ENCODE measurements around the gene PKP1.

Gene PKP1

DNA sequence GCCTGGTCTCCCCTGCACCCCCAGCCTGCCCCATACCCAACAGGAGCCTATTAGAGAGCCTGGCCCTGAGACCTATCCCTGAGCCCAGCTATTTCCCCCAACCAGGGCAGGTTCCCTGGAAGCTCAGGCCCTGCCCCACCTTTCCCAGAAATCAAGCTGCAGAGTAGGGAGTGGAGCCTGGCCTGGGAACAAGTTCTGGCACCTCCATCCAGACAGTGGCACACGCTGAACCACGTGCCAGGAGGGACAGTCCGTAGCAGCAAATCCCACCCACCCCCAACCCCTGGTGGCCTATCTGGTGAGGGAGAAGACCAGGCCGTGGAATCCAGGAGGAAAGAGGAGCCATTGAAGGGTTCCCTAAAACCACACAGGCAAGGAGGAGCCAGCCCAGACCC lies 71.6 kb downstream of the PKP1 start:
- no peak for DNase-seq

DNA sequence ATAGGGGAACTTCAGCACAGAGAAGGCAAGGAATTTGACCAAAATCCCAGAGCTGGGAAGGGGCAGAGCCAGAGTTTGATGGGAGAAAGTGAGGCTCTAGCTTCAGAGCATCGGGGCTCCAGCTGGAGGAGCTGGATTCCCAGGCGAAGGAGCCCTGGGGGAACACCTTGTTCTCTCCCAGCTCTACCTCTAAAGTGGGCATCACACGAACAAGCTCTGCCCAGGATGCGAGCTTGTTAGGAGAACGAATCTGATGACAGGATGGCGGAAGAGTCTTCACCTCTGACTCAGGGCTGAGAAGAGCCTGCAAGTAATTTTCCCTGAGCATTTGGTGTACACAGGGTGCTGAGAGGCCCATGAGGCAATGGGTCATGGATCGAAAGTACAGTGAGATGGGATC lies 72.2 kb downstream of the PKP1 start:
- no peak for DNase-seq

DNA sequence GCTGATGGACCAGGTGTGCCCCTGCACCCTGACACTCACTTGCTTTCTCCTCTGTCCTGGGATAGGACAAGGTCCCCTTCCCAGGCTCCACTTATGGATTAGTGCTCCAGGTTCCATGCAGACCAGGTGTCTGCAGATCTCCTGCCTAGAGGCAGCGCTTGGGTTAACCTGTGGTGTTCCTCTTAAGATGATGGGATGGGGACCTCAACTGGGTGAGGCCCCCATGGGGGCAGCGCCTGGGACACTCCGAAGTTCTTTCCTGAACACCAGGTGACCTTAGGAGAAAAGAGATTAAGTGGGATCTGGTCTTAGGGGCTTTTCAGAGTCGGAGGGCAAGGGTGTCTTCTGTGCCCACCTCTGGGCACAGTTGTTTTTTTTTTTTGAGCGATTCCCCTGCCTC lies 72.9 kb downstream of the PKP1 start:
- DNase-seq = no peak

DNA sequence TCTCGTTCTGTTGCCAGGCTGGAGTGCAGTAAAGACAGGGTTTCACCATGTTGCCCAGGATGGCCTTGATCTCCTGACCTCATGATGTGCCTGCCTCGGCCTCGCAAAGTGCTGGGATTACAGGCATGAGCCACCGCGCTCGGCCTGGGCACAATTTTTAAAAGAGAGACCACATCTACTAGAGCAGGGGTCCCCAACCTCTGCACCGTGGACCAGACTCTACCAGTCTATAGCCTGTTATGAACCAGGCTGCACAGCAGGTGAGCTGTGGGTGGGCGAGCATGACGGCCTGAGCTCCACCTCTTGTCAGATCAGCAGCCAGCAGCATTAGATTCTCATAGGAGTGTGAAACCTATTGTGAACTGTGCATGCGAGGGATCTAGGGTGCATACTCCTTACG lies 73.4 kb downstream of the PKP1 start:
- no peak for DNase-seq

DNA sequence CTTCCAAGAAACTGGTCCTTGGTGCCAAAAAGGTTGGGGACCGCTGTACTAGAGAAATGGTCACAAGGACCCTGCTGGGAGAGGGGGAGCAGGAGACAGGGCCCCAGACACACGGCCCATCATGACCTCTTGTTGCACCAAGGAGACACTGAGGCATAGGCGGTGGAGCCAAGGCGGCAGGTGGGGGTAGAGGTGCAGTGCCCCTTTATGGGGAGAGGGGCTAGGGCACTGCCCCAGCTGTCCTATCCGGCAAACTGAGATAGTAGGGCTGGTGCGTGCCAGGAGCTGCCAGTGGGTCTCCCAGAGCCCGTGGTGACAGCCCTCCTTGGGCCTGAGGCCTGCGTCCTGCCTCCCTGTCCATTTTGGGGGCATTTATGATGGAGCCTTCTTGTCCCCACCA lies 73.9 kb downstream of the PKP1 start:
- no peak for DNase-seq

DNA sequence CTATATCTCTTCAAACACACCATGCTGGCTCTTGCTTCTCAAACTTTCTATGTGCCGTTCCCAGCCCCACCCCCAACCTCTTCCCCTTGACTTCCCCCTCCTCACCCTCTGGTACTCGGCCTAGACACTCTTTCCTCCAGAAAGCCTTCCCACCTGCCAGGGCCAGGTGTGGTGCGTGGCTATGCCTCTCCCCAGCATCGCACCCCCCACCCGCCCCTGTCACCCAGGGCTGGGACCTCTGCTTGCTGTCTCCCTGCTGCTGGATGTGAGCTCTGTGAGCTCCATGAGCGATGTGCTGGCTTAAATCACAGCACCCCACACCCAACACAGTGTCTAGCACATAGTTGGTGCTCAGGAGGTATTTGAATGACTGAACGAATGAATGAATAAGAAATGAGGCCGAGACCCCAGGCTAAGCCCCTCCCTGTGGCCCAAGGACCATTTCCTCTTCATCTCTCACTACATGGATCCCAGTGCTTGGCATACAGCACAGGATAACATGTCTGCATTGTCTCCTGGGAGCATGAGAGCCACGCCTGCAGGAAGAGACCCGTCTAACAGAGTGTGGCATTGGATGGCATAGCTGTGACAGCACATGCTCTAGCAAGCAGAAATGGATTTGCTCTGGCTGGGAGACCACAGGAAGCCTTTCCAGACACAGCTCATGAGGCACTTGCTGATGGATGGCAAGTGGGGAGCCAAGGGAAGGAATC lies 74.5 kb downstream of the PKP1 start:
- no peak for DNase-seq

DNA sequence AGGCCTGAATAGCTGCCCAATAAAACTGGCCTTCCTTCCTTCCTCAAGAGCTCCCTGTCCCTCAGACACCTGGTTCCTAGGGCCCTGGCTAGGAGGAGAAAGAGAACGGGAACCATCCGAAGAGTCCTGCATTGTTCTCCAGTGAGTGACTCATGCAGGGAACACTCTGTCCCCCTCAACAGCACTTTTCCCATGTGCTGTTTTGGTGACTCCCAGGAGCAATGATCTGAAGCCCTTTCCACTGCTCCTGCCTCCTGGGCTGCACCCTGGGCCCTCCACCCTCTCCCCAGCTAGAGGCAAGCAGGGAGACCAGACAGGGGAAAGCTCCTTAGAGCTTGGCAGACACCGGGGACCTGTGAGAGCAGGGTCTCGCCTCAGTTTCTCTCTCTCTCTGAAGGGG lies 75.3 kb downstream of the PKP1 start:
- no peak for DNase-seq

DNA sequence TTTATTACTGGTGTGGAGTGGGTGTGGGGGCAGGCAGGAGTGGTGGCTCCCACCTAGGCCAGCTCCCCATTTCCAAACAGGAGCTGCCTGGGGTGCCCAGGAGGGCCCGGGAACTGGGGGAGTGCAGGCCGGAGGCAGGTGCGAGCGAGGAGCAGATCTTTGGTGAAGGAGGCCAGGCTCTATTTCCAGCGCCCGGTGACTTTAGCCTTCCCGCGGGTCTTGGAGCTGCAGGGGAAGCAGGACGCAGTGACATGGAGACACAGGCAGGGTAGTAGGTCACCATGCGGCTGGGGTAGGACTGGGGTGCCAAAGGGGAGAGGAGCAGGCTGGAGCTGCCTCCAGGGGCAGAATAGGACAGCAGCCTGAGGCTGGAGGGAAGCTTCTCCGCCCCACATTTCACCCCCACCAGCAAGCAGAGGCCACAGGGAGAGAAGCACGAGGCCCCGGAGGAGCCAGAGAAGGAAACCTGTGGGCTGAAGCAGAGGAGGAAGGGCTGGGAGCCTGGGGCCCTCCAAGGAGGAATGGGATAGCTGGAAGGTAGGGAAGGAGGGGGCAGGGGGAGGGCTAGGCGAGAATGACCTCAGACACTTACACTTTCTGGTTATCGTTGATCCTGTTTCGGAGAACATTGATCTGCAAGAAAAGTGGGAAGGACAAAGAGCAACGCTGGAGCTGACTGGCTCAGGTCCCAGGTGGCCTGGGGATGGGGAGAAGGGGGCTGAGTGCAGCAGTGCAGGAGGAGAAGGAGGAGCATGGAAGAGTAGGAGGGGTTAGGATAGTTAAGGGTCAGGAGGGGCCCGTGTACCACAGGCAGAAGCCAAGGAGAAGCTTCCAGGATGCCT lies 75.9 kb downstream of the PKP1 start:
- DNase-seq = no peak

DNA sequence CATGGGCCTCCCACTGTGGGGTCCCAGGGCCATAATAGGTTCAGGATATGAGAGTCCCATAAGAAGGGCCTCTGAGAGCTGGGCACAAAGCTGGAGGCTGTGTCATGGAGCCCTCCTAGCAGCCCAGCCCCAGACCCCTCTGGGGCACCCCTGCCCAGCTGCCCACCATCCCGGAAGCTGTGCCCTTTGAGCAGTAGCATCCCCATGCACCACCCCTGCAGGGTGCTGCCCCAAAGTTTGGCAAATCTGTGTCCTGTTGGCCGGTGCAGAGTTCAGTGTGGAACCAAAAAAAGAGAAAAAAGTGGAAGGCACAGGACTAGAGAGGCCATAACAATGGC lies 76.5 kb downstream of the PKP1 start:
- no peak for DNase-seq

DNA sequence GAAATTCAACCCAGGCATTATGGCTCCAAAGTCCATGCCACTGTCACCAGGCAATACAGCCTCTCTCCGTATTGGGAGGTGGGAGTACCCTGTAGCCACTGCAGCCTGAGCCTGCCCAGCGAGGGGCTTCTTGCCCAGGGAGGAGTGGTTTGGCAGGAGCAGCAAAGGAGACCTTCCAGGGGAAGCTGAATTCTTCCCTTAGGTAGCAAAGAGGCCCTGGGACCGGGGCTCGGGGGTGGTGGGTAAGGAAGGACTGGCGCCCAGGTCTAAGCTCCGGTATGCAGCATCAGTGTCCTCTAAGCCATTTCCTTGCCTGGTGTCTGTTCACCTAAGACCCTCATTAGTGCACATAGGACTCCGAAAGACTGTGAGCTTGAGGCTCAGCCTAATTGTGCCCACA lies 77.2 kb downstream of the PKP1 start:
- DNase-seq = no peak

DNA sequence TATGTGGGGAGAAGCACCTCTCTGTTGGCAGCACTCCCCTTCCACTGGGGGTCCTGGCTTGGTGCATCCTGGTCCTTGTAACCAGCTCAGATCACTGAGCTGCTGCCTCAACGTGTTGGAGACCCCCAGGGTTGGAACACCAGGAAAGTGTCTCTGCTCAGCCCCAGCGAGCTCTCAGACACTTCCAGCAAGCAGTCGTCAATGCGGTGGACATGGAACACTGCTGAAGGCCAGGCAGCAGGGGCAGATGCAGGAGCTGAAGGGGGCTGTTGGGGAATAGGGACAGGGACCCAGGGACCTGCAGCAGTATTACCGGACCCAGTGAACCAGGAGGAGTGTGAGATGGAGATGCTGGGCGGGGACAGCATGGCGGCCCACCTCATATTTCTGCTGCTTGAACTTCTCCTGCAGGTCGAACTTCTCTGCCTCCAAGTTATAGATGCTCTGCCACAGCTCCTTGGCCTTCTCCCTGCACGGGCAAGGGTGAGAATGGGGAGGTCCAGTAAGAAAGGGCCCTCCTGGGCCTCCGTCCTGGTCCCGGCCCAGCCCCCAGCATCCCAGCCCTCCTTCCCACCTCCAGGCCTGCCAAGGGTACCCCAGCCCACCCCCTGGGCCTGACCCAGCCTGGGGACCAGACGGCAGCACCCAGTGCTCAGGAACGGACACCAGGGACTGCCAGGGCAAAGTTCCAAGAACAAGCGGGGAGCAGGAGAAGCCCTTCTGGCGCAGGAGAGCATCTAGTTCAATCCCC lies 77.8 kb downstream of the PKP1 start:
- DNase-seq = no peak

DNA sequence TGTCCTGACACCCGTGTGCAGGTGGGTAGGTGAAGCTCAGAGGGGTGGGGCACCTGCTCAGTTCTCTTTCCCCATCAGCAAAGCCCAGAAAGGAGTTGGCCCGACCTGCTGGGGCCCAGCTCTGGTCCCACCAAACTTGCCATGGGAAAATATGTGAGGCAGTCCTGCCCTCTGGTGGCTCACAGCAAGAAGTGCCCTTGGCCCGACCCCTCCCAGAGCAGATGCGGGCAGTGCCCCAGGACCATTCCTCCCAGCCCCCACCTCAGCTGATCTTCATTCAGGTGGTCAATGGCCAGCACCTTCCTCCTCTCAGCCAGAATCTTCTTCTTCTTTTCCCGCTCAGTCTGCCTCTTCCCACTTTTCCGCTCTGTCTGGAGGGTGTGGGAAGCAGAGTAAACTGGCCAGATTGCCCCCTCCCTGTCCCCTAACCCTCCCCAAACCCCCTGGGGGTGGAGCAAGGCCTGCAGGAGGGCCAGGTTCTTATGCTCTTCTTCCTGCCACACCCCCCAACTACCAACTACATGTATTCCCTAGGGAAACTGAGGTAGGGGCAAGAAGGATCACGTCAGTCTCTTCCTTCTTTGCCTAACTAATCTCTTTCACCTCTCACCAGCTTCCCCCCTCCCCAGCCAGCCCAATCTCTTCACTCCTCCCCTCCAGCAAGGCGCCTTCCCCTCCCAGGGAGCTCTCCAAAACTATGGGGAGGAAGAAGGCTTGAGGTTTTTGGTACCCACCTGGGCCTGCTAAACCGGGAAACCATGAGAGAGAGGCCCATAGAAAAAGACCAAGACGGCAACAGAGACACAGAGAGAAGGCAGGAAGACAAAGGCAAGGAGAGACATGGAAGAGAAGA lies 78.6 kb downstream of the PKP1 start:
- peak; percentile 50 for DNase-seq

DNA sequence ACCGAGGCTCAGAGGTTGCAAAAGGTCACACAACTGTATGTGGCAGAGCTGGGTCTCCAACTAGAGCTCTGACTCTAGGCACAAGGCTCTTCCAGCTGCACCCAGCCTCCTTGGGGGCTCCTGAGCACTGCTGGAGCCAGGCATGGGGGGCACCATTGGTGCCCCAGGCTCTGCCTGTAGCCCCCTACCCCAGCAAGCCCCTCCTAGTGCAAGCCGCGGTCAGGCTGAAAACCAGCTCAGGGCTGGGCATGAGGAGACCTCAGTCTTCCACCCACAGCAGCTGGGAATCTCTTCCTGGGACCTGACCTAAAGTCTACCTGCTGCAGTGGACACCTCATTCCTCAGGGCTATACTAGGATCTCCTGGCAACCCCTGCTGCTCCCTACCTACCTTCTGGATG lies 79.6 kb downstream of the PKP1 start:
- no peak for DNase-seq

DNA sequence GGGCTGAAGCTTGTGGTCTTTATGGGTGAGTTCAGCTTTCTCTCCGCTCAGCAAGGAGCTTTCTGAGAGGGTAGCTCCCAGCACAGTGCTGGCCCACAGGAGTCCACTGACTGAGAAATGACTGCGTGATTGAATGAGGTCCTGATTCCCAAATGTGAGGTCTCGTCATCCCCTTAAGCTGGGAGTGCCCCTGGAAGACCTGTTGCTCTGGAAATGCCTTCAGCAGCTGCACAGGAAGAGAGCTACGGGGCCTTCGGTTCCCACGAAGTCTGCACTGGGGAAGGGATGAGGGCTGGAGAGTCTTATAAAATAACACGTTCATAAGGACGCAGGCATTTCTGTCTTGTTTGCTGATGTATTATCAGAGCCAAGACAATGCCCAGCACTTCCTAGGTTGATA lies 80.2 kb downstream of the PKP1 start:
- DNase-seq = no peak

DNA sequence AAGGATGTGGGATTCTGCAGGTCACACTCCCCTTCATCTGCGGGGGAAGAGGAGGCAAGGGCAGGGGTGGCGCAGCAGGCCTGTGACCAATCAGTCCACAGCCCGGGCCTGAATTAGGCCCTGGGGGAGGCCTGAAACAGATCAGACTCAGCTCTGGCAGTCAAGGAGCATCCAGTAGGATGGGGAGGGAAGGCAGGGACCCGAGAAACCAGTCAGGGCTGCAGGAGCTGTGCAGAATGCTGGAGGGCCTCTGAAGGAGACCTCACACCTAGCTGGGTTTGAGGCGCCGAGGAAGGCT lies 81.5 kb downstream of the PKP1 start:
- no peak for DNase-seq

DNA sequence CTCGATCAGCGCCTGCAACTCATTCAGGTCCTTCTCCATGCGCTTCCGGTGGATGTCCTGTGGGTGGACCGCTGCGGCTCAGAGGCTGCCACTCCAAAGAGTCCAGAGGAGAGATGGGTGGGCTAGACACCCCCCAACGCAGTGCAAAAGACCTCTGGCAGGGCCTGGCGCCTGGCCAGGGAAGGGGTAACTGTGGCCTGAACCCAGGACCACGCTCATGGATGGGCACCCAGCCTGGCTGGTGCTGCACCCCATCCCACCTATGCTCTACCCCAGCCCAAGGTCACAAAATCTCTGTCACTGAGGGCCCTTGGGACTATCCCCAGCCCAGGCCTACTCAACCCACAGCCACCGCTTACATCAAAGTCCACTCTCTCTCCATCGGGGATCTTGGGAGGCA lies 81.9 kb downstream of the PKP1 start:
- DNase-seq = no peak

DNA sequence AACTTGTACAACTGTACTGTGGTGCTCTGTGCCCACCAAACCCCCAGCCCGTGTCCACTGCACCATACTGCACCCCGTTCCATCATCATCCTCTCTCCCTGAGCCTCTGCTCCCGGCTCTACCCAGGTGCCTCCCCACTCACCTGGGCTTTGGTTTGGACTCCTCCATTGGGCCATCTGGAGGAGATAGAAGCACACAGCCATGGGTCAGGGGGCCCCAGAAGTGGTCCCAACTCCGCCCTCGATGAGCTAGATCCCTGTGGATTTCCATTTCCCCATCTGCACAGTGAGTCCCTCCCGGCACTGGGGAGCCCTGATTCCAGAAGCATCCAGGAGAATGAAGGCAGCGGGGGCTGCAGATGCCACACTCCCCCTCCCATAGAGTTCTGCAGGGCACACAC lies 83.4 kb downstream of the PKP1 start:
- no peak for DNase-seq

DNA sequence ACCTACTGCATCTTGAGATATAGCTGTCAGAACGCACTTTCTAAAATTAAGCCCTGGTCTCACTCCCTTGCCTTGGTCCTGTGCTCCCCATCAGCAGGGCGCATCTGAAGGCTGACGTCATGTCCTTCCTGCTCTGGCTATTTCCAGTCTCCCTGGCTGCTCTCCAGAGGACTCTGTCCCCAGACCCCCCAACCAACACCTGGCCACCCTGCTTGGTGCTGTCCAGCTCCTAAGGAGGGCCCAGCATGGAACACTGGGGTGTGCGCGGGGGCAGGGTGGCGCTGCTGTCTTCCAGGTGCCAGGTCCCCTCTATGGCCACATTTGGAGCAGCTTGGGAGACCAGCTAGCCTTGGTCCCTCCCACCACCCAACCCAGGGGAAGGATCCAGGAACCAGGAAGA lies 85.9 kb downstream of the PKP1 start:
- DNase-seq = no peak

DNA sequence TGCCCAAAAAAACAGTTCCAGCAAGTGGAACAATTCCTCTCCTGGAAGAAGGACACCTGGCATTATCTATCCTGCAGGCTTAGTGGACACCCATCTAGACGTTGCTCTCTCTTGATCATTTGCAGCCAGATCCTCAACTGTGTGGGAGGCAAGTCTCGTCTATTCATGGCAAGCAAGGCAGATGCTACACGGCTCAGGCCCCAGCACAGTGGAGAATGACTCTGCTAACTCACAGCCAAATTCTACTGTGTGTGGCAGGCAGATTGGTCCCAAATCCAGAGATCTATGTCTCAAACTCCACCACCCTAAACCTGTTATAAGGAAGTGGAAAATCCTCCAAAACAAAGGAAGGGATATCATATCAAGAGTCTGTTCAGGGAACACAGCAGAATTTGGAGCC lies 87.2 kb downstream of the PKP1 start:
- no peak for DNase-seq

DNA sequence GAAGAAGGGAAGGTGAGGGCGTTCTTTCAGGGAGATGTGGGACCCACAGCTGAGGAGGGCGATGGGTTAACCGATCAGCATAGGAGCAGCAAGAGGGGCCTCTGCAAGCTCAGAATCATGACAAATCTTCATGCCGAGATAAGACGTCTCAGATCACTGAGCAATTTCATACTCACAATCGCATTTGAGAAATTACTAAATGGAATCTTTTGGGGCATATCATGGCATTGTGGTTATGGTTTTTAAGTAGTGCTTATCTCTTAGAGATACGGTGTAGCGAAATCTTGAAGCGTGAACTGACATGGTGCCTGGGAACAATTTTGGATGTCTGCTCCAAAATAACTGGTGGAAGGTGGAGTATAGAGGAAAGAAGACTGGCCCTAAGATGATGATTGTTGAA lies 88.0 kb downstream of the PKP1 start:
- no peak for DNase-seq

DNA sequence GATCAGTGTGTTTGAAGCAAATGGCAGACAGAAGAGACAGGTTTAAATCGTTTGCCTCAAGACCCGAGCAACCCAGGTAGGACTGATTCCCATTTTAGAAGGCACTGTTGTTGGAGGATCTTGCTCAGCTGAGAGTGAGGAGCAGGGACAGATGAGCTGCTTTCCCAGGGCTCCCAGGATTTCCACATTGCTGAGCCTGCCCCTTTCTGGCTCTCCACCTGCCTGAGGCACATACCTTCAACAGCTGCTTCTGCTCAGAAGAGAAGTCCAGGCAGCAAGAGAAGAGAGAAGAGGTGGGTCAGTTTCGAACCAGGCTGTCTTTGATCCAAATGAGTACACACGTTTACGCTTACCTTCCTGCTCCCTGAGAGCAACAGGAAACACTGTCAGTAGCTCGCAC lies 88.5 kb downstream of the PKP1 start:
- DNase-seq = no peak

DNA sequence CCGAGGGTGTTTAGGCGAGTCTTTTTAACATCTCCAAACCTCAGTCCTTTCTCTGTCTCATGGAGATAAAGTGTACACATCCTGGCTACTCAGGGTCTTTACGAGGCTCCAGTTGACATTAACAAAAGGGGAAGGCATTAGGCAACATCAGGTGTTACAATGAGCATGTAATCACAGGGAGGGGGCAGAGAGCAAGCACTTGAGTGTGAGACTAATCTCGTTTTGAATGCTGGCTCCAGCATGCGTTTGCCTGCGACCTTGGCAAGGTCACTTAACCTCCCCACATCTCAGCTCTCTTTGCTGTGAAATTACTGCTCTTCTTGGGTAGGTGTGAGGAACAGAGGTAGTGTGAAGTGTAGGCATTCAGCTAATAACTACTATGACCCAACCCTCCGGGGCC lies 91.1 kb downstream of the PKP1 start:
- peak; percentile 74 for DNase-seq

DNA sequence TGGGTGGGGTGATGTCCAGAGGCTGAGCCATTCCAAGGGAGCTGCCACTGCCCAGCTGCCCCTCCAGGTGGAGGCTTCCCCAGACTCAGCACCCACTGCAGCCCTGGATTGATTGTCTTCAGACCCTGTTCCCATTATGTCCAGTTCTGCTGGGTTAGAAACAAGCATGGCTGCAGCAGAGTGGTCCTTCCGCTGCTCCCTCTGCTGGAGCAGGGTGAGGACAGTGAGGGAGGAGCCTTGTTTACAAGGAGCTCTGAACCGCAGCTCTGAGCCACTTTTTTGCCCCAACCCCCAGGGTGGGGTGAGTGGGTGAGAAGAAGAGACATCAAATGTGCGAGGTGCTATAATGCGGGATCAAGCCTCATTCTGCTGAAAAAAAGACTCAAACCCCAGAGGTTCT lies 91.9 kb downstream of the PKP1 start:
- DNase-seq = peak; percentile 31

DNA sequence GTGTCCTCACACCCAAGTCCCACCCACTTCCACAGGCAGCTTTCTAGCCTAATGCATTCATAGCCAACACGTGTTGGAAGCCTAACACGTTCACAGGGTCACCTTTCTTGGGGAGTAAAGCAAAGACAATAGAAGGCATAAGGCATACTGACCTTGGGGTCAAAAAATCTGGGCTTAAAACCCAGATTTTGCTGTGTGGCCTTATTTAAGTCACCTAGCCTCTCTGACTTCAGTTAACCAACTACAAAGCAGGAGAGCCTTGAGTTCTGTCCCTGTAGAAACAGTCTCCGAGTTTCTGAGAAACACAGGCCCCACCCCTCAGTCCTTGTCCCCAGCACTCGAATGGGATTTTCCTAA lies 92.8 kb downstream of the PKP1 start:
- no peak for DNase-seq

Data from NCI-H146 (cell line).